Measurements from ENCODE around the gene INF2. TPM values are rescaled to one million over a fixed set of nuclear protein-coding genes. Genes with fewer than 3 reads are reported as not detected.

The INF2 gene
- total RNA-seq, 1 donor from 2014 or later = 126 TPM

GRCh38 chr14:104729835-104730181 lies 40.4 kb downstream of the INF2 start:
- Mint-ChIP-seq H3K4me3 (ENCODE audit: unreplicated experiment) (no peak overlapping the region), H3K27me3 (ENCODE audit: low read depth, unreplicated experiment) (peaks cover 20% of the 10 kb centered on the region), H3K36me3 (ENCODE audit: low read depth, unreplicated experiment) (no peaks in the 10 kb centered on the region), H3K9me3 (ENCODE audit: unreplicated experiment) (no peaks in the 10 kb centered on the region), H3K27ac (ENCODE audit: unreplicated experiment) (no peak overlapping the region), H3K4me1 (ENCODE audit: low read depth, unreplicated experiment) (peaks cover 3% of the 10 kb centered on the region)
- DNase-seq (ENCODE audit: low read depth) (no peak), FAIRE-seq (no peak)
- Histone ChIP-seq H3K4me3 (ENCODE audit: insufficient read depth, low read depth, low read length) (no peak overlapping the region), H4K20me1 (ENCODE audit: insufficient read depth, low read length) (no peaks in the 10 kb centered on the region), H3K79me2 (ENCODE audit: insufficient read depth, low read length) (no peaks in the 10 kb centered on the region), H3K4me1 (ENCODE audit: insufficient read depth, low read length) (peaks cover 5% of the 10 kb centered on the region), H3K9me3 (ENCODE audit: insufficient read depth, low read depth, low read length) (no peaks in the 10 kb centered on the region), H3K27me3 (ENCODE audit: insufficient read depth, low read length) (no peaks in the 10 kb centered on the region), H2AFZ (ENCODE audit: low read depth, low read length) (no peak overlapping the region), H3K9ac (ENCODE audit: low read length) (no peak overlapping the region), H3K4me2 (ENCODE audit: low read length) (no peak overlapping the region), H3K27ac (ENCODE audit: low read depth, low read length) (no peak overlapping the region), H3K36me3 (ENCODE audit: insufficient read depth, low read length) (no peaks in the 10 kb centered on the region)
- TF ChIP-seq EZH2 (IDR thresholded peaks at IDR 0.05; ENCODE audit: insufficient read depth, low read length) = no peak
- no peak for TF ChIP-seq CTCF (IDR thresholded peaks at IDR 0.05; ENCODE audit: insufficient read depth, low read depth, low read length)

GRCh38 chr14:104730487-104730886 lies 41.1 kb downstream of the INF2 start:
- FAIRE-seq (no peak), DNase-seq (ENCODE audit: low read depth) (no peak)
- Mint-ChIP-seq H3K4me1 (ENCODE audit: low read depth, unreplicated experiment) (no peaks in the 10 kb centered on the region), H3K4me3 (ENCODE audit: unreplicated experiment) (no peak overlapping the region), H3K27ac (ENCODE audit: unreplicated experiment) (no peak overlapping the region), H3K9me3 (ENCODE audit: unreplicated experiment) (no peaks in the 10 kb centered on the region), H3K27me3 (ENCODE audit: low read depth, unreplicated experiment) (peaks cover 20% of the 10 kb centered on the region), H3K36me3 (ENCODE audit: low read depth, unreplicated experiment) (no peaks in the 10 kb centered on the region)
- no peaks in the 10 kb centered on the region for H3K9me3 ChIP-seq (ENCODE audit: insufficient read depth, low read depth, low read length)
- H3K9ac ChIP-seq (ENCODE audit: low read length) = no peak overlapping the region
- no peaks in the 10 kb centered on the region for H3K4me1 ChIP-seq (ENCODE audit: insufficient read depth, low read length)
- H2AFZ ChIP-seq (ENCODE audit: low read depth, low read length) = no peak overlapping the region
- TF ChIP-seq CTCF (IDR thresholded peaks at IDR 0.05; ENCODE audit: insufficient read depth, low read depth, low read length) = no peak
- no peak for TF ChIP-seq EZH2 (IDR thresholded peaks at IDR 0.05; ENCODE audit: insufficient read depth, low read length)
- H3K27ac ChIP-seq (ENCODE audit: low read depth, low read length) = no peak overlapping the region
- no peaks in the 10 kb centered on the region for H3K36me3 ChIP-seq (ENCODE audit: insufficient read depth, low read length)
- H3K27me3 ChIP-seq (ENCODE audit: insufficient read depth, low read length) = no peaks in the 10 kb centered on the region
- no peak overlapping the region for H3K4me3 ChIP-seq (ENCODE audit: insufficient read depth, low read depth, low read length)
- H3K4me2 ChIP-seq (ENCODE audit: low read length) = no peak overlapping the region
- no peaks in the 10 kb centered on the region for H4K20me1 ChIP-seq (ENCODE audit: insufficient read depth, low read length)
- no peaks in the 10 kb centered on the region for H3K79me2 ChIP-seq (ENCODE audit: insufficient read depth, low read length)

GRCh38 chr14:104731320-104732294 lies 42.2 kb downstream of the INF2 start:
- Mint-ChIP-seq H3K4me3 (ENCODE audit: unreplicated experiment) (no peak overlapping the region), H3K27me3 (ENCODE audit: low read depth, unreplicated experiment) (peaks cover 20% of the 10 kb centered on the region), H3K9me3 (ENCODE audit: unreplicated experiment) (no peaks in the 10 kb centered on the region), H3K27ac (ENCODE audit: unreplicated experiment) (no peak overlapping the region), H3K36me3 (ENCODE audit: low read depth, unreplicated experiment) (no peaks in the 10 kb centered on the region), H3K4me1 (ENCODE audit: low read depth, unreplicated experiment) (no peaks in the 10 kb centered on the region)
- Histone ChIP-seq H3K9me3 (ENCODE audit: insufficient read depth, low read depth, low read length) (no peaks in the 10 kb centered on the region), H3K79me2 (ENCODE audit: insufficient read depth, low read length) (no peaks in the 10 kb centered on the region), H3K4me3 (ENCODE audit: insufficient read depth, low read depth, low read length) (no peak overlapping the region), H3K36me3 (ENCODE audit: insufficient read depth, low read length) (no peaks in the 10 kb centered on the region), H4K20me1 (ENCODE audit: insufficient read depth, low read length) (no peaks in the 10 kb centered on the region), H3K27ac (ENCODE audit: low read depth, low read length) (no peak overlapping the region), H2AFZ (ENCODE audit: low read depth, low read length) (no peak overlapping the region), H3K9ac (ENCODE audit: low read length) (no peak overlapping the region), H3K4me1 (ENCODE audit: insufficient read depth, low read length) (peaks cover 8% of the 10 kb centered on the region), H3K27me3 (ENCODE audit: insufficient read depth, low read length) (no peaks in the 10 kb centered on the region), H3K4me2 (ENCODE audit: low read length) (no peak overlapping the region)
- no peak for FAIRE-seq
- no peak for TF ChIP-seq CTCF (IDR thresholded peaks at IDR 0.05; ENCODE audit: insufficient read depth, low read depth, low read length)
- no peak for TF ChIP-seq EZH2 (IDR thresholded peaks at IDR 0.05; ENCODE audit: insufficient read depth, low read length)
- no peak for DNase-seq (ENCODE audit: low read depth)
